D341Med (cell line): ENCODE measurements around the gene MTFR1L.

ENCODE experiments used
- DNase-seq: peaks from one replicate; pipeline ENCODE4 v3.0.0; 2012; ENCODE audit warnings: low spot score

MTFR1L gene

DNA sequence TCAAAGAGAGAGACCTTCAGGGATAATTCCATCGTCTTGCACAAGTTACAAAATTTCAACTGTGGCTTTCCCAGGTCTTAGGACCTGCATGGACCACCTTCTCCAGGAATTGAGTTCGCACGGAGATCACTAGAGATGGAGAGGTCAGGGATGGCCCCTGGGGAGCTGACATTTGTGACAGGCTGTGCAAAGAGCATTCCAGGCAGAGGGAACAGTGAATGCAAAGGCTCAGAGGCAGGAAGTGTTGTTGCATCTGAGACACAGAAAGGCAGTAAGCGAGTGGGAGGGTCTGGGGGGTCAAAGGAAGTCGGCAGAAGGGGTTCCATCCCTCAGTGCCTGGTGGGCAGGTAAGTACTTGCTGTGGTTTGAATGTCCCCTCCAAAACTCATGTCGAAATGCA, 29.3 kb upstream of the MTFR1L start:
- DNase-seq: no peak

DNA sequence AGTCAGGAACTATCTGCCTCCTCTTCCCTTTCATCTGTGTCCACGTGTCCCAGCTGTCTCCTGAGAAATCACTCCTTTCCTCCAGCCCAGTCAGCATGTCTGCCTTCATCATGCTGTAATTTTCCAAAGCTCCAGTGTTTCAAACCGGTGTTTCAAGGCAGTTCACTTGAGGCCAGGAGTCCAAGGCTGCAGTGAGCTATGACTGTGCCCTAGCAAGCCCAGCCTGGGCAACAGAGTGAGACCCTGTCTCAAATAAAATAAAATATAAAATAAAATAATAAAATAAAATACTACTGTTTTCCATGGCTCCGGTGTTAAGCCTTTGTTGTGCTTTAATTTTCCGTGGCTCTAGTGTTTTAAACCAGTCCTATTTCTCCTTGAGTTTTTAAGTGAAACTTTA, 27.6 kb upstream of the MTFR1L start:
- DNase-seq: no peak

DNA sequence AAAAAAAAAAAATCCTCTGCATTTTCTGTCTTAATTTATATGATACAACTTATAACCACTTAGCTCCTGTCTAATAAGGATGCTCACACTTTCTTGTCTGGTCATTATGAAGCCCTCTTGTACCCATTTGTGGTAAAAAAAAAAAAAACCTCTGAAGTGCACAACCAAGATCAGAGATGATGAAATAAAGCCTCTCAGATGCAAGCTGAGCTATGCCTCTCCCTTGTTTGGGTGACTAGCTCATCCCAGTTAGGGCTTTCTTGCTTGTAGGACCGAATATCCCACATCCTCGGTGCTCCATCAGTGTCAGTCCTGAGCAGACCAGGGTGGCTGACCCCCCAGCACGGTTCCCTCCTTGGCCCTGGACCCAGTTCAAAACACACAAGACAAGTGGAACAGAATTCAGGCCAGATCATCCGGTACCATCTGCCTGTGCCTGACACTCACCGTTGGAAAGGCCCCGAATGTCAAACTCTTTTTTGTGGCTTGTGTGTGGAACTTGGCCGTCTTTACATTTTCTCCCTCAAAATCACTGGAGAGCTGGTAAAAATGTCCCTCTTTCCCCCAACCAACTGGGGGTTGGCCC, 26.1 kb upstream of the MTFR1L start:
- DNase-seq: no peak

DNA sequence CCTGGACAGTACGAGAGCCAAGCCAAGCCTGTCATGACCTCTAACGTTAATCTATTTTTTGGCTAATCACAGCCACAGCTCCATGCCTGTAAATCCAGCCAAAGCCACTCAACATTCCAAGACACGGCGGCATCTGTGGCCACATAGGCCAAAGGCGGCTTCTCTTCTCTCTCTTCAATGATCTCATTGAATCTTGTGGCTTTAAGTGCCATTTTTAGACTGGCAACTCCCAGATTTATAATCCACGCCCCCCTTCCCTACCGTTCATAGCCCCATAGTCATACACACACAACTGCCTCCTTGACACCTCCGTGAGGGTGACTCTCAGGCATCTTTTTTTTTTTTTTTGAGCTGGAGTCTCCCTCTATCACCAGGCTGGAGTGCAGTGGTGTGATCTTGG, 25.4 kb upstream of the MTFR1L start:
- no peak for DNase-seq

DNA sequence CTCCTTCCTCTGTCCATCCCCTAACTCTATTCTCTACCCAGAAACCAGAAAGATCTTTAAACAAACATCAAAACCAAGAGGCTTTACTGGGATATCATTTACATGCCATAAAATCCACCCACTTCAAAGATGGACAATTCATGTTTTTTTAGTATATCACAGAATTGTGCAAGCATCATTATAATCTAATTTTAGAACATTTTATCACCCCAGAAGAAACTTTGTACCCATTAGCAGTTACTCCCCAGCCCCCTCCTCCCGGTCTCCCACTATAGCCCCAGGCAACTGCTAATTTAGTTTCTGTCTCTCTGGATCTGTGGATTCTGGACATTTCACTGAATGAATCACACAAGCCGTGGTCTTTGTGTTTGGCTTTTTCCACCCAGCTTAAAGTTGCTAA, 24.5 kb upstream of the MTFR1L start:
- no peak for DNase-seq

DNA sequence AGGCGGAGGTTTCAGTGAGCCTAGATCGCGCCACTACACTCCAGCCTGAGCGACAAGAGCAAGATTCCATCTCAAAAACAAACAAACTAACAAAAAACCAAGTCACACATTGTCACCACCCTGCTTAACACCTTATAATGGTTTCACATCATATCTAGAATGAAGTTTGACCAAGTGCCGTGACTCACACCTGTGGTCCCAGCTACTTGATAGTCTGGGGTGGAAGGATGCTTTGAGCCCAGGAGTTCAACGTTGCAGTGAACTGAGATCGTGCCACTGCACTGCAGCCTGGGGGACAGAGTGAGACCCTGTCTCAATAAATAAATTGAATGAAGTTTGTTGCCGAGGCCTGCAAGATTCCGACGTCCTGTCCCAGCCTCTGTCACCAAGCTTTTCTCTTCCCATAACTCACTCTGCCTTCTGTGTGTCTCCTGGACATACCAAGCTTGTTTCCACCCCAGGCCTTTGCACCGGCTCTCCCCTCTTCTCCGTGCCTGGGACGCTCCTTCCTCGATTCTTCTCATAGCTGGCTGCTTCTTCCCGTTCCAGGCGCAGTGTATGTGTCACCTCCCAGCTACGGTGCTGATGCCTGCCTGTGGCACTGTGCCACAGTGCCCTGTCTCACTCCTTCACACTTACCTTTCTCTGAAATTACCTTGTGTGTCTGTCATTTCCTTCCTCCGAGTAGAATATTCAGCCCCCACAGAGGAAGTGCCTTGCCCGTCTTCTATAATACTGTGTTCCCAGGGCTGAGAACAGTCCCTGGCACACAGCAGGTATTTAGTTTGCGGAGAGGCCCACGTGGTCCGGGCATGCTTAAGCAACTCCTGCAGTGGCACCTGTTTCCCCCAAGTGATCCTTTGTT, 23.6 kb upstream of the MTFR1L start:
- no peak for DNase-seq

DNA sequence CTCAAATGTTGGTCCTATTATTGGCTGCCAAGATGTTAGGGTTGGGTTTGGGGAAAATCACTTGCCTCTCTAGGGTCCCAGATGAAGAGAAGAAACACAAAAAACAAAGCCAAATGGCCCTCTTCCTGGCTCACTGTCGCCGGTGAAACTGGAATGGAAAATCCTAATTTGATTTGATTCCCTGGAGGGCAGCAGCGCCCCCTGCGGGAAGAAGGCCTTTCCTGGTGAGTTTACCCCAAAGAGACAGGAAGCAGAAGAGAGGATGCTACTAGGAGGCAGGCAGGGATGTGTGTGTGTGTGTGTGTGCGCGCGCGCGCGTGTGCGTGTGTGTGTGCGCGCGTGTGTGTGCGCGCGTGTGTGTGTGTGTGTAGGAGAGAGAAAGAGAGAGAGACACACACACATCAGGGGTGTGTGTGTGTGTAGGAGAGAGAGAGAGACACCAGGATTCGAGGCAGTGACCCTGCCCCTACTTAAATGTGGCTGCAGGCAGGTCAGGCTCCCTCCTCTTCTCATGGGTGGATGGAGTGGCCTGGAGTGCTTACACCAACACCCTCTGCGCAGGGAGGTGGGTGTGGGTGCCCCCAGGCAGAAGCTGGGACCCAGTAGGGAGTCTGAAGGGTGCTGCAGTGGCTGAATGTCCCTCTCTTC, 22.8 kb upstream of the MTFR1L start:
- peak; percentile 77 for DNase-seq

DNA sequence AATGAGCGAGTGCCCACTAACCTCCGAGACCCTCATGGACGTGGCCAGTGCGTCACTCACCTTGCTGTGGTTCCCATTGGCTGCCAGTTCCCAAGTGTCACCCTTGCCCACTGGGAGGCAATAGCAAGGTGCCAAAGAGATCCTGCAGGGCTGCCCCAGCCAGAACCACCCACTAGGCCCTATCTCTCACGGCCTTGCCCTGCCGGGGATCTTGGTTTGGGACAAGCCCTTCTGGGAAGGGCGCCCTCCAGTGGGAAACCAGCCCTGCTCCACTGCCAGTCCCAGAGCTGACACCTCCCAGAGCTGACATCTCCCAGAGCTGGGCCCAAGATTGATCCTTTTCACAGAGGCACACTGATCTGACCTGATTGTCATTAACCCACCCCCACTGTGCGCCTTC, 21.8 kb upstream of the MTFR1L start:
- DNase-seq: peak; percentile 70

DNA sequence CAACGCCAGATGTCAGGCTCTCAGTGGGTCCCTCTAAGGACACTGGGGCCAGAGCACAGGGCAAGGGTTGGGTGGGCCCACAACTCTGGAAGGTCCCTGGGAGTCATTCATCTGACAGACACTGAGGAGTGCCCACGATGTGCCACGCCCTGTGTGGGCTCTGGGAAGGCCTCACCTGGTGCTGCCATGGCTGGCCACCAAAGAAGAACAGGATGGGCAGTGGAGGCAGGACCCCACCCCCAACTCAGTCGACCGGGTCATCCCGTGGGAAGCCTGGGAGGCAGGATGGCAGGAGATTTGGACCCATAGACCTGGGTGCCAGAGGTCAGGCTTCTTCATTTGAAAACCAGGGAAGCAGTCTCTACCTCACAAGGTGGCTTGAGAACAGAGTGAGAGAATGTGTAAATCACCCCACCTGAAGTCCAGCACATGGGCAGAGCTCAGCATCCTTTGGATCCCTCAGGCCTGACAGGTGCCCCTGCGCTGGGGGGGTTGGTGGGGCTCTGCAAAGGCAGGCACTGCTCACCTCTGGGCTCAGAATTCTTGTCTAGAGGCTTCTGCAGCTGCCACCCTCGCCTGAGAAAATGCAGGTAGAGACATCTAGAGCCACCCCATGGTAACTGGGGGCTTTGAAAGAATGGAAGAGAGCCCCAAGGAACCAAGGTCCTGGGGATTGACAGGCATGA, 20.9 kb upstream of the MTFR1L start:
- no peak for DNase-seq

DNA sequence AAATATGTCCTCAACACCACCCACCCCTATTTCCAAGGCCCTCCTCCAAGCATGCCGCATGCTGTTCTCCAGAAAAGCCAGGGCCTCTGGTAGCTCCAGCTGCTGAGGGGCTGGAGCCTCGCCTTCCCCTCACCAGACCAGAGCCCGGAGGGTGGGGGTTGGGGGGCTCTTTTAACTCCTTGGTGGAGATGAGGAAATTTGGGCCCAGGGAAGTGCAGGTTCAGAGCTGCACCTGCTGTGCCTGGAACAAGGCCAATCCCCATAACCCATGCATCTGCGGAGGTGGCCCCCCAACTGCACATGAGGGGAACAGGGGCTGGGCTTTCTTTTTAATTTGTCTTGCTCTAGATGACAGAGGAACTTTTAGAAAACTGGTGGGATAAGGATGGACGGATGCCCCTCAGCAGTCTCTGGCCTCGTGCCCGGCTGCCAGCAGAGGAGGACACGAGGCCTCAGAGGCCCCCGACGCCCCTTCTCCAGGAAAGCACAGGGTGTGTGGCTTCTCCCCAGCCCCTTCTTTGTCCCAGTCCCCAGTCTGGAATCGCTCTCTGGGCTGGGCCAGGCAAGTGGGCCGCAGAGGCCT, 20.3 kb upstream of the MTFR1L start:
- DNase-seq: no peak

DNA sequence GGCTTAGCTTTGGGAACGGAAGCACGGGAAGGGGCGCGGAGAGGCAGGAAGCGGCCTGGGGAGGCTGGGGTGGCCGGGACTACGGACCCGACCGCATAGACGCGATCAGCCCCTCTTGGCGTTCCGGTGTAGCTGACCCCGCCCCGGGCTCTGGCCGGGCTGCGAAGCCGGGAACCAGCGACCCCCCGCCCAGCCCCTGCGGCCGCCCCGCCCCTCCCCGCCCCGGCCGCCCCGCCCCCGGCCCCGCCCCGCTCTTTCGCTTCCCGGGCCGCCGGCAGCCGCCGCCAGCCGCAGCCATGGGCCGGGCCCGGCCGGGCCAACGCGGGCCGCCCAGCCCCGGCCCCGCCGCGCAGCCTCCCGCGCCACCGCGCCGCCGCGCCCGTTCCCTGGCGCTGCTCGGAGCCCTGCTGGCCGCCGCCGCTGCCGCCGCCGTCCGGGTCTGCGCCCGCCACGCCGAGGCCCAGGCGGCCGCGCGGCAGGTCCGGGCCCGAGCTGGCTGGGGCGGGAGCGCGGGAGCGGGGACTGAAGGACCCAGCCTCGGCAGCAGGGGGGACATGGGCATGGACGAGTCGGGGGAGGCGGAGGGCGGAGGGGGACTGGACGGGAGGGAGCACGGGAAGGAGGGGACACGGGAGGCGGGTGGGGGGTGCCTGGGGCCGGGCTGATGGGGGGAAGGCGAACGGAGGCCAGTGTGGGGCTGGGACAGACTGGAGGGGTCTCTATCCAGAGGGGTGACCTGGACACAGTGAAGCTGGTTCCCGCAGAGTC, 19.6 kb upstream of the MTFR1L start, which contains the start of gene SELENON:
Gene SELENON (plus strand): TSS at position 259 of the 768 bp plus-strand sequence. CDS start 38 bp downstream, at position 297.
- DNase-seq: peak; percentile 86

DNA sequence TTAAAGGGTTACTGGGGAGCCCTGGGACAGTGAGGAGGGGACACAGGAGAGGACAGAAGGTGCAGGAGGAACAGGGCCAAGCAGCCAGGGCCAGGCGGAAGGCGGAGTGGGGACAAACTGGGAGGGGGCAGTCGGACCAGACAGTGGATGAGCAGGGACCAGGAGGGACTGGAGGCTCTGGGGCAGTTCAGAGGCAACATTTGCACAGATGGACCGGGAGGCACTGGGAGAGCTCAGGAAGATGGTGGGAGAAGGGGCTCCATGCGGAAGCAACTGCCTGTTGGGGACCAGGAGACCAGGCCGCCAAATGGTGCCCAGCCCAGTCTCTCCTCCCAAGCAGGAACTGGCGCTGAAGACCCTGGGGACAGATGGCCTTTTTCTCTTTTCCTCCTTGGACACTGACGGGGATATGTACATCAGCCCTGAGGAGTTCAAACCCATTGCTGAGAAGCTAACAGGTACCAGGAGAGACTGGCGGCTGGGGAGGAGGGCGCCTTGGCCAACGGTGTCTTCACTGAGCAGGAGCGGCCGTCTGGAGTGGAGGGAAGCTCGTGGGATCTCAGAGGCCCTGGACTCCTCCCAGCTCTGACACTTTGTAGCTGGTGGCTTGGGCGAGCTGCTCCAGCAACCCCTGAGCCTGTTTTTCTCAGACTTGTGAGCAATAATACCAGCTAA, 18.9 kb upstream of the MTFR1L start:
- DNase-seq: no peak

DNA sequence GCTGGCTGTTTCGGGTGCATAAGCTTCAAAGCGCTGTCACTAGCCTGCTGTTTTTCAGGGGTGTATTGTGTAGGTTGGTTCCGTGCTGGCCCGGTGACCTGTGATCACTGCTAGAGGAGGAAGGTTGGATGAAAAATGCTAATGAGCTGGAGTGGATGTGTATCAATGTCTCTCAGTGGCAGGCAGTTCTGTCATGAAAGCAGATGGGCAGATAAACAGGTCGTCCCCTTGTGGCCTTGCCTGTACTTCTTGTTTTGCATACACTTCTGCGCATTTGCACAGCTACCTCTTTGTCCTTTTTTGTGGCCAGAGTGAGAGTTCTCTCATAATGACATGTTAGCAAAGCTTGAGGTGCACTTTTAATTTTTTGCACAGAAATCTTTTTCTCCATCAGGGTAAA, 16.8 kb upstream of the MTFR1L start:
- no peak for DNase-seq

DNA sequence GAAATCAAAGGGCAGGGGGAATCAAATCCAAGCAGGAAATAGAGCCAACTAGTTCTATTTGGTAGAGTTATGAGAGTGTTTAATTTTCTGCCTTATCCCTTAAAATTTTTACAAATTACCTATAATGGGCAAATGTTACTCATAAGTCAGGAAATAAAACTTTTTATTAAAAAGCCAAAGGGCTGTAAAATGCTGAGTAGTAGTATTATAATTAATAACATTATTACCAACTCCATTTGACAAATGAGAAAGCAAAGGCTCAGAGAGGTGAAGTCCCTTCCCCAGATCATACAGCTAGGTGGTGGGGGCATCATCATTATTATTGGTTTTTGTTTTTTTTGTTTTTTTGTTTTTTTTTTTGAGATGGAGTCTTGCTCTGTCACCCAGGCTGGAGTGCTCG, 16.4 kb upstream of the MTFR1L start:
- DNase-seq: no peak

DNA sequence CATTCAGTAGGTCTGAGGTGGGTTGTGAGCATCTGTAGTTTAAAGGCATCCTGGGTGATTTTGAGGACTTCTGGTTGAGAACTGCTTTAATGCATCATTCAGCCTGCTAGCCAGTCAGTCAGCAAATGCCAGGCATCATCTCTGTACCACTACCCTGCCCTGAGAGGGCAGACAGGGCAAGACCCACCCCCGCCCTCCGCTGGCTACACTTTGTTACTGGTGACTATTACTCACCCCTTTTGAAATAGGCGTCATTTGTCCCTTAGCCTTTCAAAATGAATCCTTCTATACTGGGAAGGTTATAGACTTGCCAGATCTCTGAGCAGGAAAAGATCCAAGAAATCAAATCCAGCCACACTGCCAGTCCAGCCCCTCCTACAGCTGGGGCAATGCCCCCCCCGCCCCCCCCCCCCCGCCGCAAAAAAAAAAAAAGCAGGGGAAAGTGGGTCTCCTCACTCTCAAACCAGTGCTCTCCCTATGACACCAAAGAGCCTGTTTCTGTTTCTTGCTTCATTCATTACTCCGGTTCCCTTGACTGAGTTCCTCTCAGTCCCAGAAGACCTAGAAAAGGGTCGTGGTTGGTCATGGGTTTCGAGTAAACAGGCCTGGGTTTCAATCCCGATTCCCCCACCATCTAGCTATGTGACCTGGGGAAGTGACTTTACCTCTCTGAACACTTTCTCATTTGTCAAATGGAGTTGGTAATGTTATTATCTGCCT, 15.3 kb upstream of the MTFR1L start:
- DNase-seq: no peak

DNA sequence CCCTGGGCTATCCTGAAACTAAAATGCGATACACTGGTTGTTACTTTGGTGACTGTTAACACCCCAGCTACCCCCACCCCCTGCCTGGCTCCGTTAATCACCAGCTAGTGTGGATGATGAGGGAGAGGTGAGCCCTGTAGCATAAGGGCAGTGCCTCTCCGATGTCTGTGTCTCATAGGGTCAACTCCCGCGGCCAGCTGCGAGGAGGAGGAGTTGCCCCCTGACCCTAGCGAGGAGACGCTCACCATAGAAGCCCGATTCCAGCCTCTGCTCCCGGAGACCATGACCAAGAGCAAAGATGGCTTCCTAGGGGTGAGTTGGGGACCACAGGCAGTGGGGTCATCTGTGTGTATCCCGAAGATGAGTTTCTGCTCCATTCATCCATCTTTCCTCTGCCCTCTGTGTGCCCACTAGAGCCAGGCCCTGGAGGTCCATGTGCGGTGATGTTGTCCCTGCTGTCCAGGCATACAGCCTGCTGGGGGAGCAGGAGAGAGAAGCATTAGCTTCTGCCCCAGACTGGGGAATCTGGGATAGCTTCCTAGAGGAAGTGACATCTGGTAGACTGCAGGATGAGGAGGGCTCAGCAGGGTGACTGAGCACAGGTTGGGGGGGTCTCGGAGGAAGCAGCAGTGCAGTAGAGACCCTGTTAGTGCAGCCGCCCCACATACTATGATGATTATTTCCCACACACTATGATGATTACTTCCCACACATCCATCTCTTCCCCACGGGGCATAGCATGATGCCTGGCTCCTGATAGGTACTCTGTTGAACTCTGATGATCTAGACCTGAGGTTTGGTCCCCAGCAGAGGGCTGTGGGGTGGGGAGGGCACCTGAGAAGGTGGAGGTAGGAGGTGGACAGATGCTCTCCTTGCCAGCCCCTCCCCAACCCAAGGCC, 14.5 kb upstream of the MTFR1L start:
- DNase-seq: no peak

DNA sequence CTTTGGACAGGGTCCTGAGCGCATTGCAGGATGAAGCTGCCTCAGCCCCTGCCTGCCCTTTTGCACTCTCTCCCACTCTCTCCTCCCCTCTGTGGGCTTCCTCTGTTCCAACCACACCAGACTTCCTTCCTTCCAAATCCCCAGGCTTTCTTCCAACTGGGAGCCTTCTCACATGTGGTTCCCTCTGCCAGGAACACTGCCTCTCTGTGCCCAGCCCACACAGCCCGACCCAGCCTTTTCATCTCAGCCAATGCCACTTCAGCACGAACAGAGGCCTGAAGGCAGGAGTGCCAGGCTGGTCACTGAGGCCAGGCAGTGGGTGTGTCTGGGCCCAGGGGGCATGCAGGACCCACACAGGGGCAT, 13.9 kb upstream of the MTFR1L start:
- no peak for DNase-seq

DNA sequence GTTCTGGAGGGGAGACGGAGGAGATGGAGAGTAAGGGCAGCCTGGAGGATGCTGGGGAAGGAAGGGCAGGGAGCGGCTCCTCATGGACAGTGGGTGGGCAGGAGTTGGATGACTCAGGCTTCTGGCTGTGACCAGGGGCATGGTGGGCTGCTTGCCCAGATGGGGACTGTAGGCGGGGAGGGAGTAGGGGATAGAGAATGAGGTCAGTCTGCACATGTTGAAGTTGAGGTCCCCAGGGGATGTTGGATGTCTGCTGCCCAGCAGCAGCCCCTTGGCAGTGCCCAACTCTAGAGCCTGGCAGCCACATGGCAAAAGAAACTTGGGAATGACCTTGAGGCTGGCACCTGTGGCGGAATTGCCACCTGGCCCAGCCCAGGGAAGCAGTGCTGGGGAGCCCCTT, 13.3 kb upstream of the MTFR1L start:
- no peak for DNase-seq
